Peyer's patch (tissue), 4 donors: ENCODE results near the gene CLEC12A. TPM values are rescaled to one million over a fixed set of nuclear protein-coding genes. Genes with fewer than 3 reads are reported as not detected.
"Not testable (repeated sequence)": the region's sequence is repeated elsewhere in the genome, so short reads cannot be mapped to it uniquely, and the experiment has no call there.

Experiments
- DNase-seq, 3 donors: peaks; one replicate each; pipeline ENCODE4 v3.0.0-alpha.2; 2017 to 2019
- H3K27ac ChIP-seq, 4 donors: fragments of 200-600 bp; sonication (generic); one replicate each; pipeline ENCODE4 v1.5.1; 2016 to 2019
- H3K27me3 ChIP-seq, 2 donors: fragments of 200-600 bp; sonication (generic); one replicate each; pipeline ENCODE4 v1.5.1; 2019
- H3K36me3 ChIP-seq, 3 donors: fragments of 200-600 bp; sonication (generic); one replicate each; pipeline ENCODE4 v1.5.1; 2016 to 2019
- H3K4me1 ChIP-seq, 4 donors: fragments of 200-600 bp; sonication (generic); one replicate each; pipeline ENCODE4 v1.5.1; 2016 to 2019
- H3K4me3 ChIP-seq, 4 donors: fragments of 200-600 bp; sonication (generic); 1 replicate in 3 of 4; 2 replicates in 1 of 4; pipeline ENCODE4 v1.5.1; 2016 to 2019; ENCODE audit warnings: mild to moderate bottlenecking in 1 of 4
- H3K9me3 ChIP-seq, 4 donors: fragments of 200-600 bp; sonication (generic); one replicate each; pipeline ENCODE4 v1.5.1; 2016 to 2019; ENCODE audit warnings: mild to moderate bottlenecking in 1 of 4
- POLR2A ChIP-seq, 2 donors: fragments of 450-650 bp; IDR thresholded peaks; one replicate each; pipeline ENCODE4 v1.5.1; 2017; ENCODE audit warnings: antibody characterized with exemption in 2 of 2, mild to moderate bottlenecking in 2 of 2, moderate library complexity in 2 of 2
- total RNA-seq, 4 donors: library from RNA; depleted of rRNA; stranded (reverse); fragments of >200 nt; gene quantifications; one replicate each; pipeline ENCODE4 v1.1.0, GENCODE V29; 2016
- TF ChIP-seq, protein P1 (sequence below), 6 experiments: fragments of 450-650 bp in 4 of 6; fragments of 200-600 bp in 2 of 6; sonication (generic) in 1 of 6; IDR thresholded peaks; one replicate each; pipeline ENCODE4 v1.5.1; 2017 to 2019; ENCODE audit warnings: antibody characterized with exemption in 6 of 6, mild to moderate bottlenecking in 3 of 6, moderate library complexity in 1 of 6

The CLEC12A gene
- total RNA-seq, 4 donors from 2014 or later, result 10.7 TPM; not detected in 3

DNA sequence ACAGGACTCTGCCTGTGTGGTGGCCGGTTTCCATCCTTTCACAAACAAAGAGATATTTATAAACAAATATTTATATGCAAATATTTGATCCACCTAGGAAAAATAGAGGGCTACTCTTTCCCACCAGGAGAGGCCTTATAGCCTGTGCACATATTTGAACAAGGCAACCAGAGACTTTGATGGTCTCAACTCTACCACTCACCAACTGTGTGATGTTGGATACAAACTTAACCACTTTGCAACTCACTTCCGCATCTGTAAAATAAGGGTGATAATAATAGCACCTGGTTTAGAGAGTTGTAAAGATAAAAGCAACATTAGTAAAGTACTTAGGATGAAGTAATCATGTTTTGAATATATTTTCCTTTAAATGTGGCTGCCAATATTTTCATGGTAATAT, 1.5 kb upstream of the CLEC12A start:
- no peak for TF ChIP-seq POLR2A (IDR thresholded peaks at IDR 0.05)
- TF ChIP-seq, protein P1, sequence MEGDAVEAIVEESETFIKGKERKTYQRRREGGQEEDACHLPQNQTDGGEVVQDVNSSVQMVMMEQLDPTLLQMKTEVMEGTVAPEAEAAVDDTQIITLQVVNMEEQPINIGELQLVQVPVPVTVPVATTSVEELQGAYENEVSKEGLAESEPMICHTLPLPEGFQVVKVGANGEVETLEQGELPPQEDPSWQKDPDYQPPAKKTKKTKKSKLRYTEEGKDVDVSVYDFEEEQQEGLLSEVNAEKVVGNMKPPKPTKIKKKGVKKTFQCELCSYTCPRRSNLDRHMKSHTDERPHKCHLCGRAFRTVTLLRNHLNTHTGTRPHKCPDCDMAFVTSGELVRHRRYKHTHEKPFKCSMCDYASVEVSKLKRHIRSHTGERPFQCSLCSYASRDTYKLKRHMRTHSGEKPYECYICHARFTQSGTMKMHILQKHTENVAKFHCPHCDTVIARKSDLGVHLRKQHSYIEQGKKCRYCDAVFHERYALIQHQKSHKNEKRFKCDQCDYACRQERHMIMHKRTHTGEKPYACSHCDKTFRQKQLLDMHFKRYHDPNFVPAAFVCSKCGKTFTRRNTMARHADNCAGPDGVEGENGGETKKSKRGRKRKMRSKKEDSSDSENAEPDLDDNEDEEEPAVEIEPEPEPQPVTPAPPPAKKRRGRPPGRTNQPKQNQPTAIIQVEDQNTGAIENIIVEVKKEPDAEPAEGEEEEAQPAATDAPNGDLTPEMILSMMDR (IDR thresholded peaks at IDR 0.05), result no peak
- Histone ChIP-seq H3K4me1 (no peaks in the 10 kb centered on the region), H3K27me3 (no peaks in the 10 kb centered on the region), H3K36me3 (no peaks in the 10 kb centered on the region), H3K4me3 (no peak overlapping the region), H3K9me3 (no peaks in the 10 kb centered on the region), H3K27ac (no peak overlapping the region)
- DNase-seq, result no peak

DNA sequence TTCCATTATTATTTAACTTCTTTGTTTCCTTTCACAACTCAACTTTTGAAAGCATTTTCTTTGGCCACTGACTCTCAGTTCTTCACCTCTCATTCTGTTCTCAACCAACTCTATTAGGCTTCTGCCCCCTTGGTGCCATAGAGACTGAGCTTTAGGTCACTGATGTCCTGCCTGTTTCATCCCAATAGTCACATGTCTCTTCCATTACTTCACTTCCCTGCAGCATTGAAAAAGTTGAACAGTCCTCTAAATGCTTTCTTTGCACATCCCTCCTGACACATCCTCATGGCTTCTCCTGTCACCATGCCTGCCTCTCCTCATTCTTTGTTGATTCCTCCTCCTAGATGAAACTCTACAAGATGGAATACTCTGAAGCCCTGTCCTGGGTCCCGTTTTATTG, 2.7 kb downstream of the CLEC12A start:
- TF ChIP-seq, protein P1 (IDR thresholded peaks at IDR 0.05), result no peak
- no peak for TF ChIP-seq POLR2A (IDR thresholded peaks at IDR 0.05)
- no peaks in the 10 kb centered on the region for H3K36me3 ChIP-seq

DNA sequence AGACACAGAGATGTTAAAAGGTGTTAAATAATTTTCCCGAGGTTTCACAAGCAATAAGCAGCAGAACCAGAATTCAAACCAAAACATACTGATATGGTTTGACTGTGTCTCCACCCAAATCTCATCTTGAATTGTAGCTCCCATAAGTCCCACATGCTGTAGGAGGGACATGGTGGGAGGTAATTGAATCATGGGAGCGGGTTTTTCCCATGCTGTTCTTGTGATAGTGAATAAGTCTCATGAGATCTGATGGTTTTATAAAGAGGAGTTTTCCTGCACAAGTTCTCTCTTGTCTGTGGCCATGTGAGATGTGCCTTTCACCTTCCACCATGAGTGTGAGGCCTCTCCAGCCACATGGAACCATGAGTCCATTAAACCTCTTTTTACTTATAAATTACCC, 3.5 kb downstream of the CLEC12A start:
- not testable (repeated sequence) for H3K27ac ChIP-seq, H3K9me3 ChIP-seq, H3K4me1 ChIP-seq, DNase-seq, H3K27me3 ChIP-seq, H3K36me3 ChIP-seq, H3K4me3 ChIP-seq

More for the DNA sequence above, 2.7 kb downstream of the CLEC12A start:
- Histone ChIP-seq H3K9me3 (no peaks in the 10 kb centered on the region), H3K4me1 (no peaks in the 10 kb centered on the region), H3K27me3 (no peaks in the 10 kb centered on the region), H3K27ac (no peak overlapping the region), H3K4me3 (no peak overlapping the region)
- no peak for DNase-seq

DNA sequence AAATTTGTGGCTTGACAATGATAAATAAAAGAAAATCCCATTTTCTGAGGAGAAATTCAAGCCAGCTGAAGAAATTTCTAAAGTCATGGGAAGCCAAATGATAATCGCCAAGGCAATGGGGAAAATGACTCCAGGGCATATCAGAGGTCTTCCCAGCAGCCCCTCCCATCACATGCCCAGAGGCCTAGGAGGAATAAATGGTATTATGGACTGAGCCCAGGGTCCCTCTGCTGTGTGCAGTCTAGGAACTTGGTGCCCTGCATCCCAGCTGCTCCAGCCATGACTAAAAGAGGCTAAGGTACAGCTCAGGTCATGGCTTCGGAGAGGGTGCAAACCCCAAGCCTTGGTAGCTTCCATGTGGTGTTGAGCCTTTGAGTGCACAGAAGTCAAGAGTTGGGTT, 4.4 kb downstream of the CLEC12A start:
- Histone ChIP-seq H3K36me3 (no peaks in the 10 kb centered on the region), H3K27me3 (no peaks in the 10 kb centered on the region)
- TF ChIP-seq, protein P1 (IDR thresholded peaks at IDR 0.05), result no peak
- TF ChIP-seq POLR2A (IDR thresholded peaks at IDR 0.05), result no peak

DNA sequence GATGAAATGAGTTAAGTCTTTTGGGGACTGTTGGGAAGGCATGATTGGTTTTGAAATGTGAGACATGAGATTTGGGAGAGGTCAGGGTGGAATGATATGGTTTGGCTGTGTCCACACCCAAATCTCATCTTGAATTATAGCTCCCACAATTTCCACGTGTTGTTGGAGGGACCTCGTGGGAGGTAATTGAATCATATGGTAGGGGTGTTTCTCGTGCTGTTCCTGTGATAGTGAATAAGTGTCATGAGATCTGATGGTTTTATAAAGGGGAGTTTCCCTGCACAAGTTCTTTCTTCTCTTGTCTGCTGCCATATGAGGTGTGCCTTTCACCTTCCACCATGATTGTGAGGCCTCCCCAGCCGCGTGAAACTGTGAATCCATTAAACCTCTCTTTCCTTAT, 5.4 kb downstream of the CLEC12A start:
- DNase-seq, H3K27me3 ChIP-seq, H3K4me3 ChIP-seq, H3K9me3 ChIP-seq, H3K36me3 ChIP-seq, H3K27ac ChIP-seq, H3K4me1 ChIP-seq: not testable (repeated sequence)

More for the DNA sequence above, 4.4 kb downstream of the CLEC12A start:
- Histone ChIP-seq H3K27ac (no peak overlapping the region), H3K4me3 (no peak overlapping the region), H3K9me3 (no peaks in the 10 kb centered on the region), H3K4me1 (no peaks in the 10 kb centered on the region)
- DNase-seq, result no peak

DNA sequence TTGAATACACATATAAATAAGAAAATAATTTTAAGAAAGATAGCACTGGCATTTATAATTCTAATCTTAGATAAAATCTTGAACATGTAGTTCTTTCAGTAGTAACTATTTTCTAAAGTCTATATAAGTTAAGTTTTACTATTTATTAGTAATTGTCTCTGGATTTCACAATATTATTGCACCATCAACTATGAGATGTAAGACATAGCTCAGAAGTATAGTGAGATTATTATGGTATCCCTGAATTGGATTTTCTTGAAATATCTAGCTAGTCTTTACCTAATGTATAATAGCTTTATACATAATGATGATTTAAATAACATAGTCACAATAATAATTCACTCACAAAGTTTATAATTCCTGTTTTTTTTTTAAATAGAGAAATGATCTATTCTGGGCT, 6.7 kb downstream of the CLEC12A start:
- DNase-seq, result no peak
- no peak overlapping the region for H3K4me3 ChIP-seq

DNA sequence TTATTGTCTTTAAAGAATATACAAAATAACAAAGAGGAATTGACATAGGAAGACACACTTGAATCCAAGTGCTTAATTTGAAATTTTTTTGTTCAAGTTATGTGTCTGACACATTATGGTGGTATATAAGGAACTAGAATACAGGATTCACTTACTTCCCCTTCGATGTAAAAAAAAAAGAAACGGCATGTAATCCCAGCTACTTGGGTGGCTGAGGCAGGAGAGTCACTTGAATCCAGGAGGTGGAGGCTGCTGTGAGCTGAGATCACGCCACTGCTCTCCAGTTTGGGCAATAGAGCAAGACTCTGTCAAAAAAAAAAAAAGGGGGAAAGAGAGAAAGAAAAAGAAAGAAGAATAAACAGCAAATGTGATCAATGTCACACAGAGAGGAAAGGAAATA, 8.9 kb downstream of the CLEC12A start:
- Histone ChIP-seq H3K4me3 (no peak overlapping the region), H3K27me3 (no peaks in the 10 kb centered on the region), H3K36me3 (no peaks in the 10 kb centered on the region), H3K4me1 (no peaks in the 10 kb centered on the region), H3K27ac (no peak overlapping the region), H3K9me3 (no peaks in the 10 kb centered on the region)
- TF ChIP-seq, protein P1 (IDR thresholded peaks at IDR 0.05), result no peak
- no peak for TF ChIP-seq POLR2A (IDR thresholded peaks at IDR 0.05)
- no peak for DNase-seq

More for the DNA sequence above, 6.7 kb downstream of the CLEC12A start:
- Histone ChIP-seq H3K9me3 (no peaks in the 10 kb centered on the region), H3K27me3 (no peaks in the 10 kb centered on the region), H3K27ac (no peak overlapping the region), H3K36me3 (no peaks in the 10 kb centered on the region), H3K4me1 (no peaks in the 10 kb centered on the region)
- no peak for TF ChIP-seq POLR2A (IDR thresholded peaks at IDR 0.05)
- TF ChIP-seq, protein P1 (IDR thresholded peaks at IDR 0.05), result no peak
